SK-N-SH treated with all-trans-retinoic acid at 6 μM for 48 hours (cell line): ENCODE results near the gene RAB18.

ENCODE experiments used
- ATAC-seq: fragments of 200-7000 bp; cut with Tn5 transposase; 3 replicates; pipeline ENCODE4 v1.9.1; 2020; ENCODE audit warnings: mild to moderate bottlenecking, moderate library complexity
- ARNTL ChIP-seq: fragments of 450-650 bp; formaldehyde crosslinking; IDR thresholded peaks from 2 replicates; pipeline ENCODE4 v1.5.0; 2020; ENCODE audit warnings: low read depth, mild to moderate bottlenecking, moderate library complexity, borderline replicate concordance
- BACH2 ChIP-seq: fragments of 250-450 bp; sonication (Bioruptor Pico); IDR thresholded peaks from 2 replicates; pipeline ENCODE4 v1.9.0; 2021; ENCODE audit warnings: mild to moderate bottlenecking, borderline replicate concordance
- CREB5 ChIP-seq: fragments of 250-450 bp; sonication (Bioruptor Pico); IDR thresholded peaks from 2 replicates; pipeline ENCODE4 v1.5.1; 2020; ENCODE audit warnings: low read depth, mild to moderate bottlenecking, moderate library complexity
- CSDC2 ChIP-seq: fragments of 250-450 bp; sonication (Bioruptor Pico); IDR thresholded peaks from 2 replicates; pipeline ENCODE4 v1.5.0; 2020; ENCODE audit warnings: mild to moderate bottlenecking, moderate library complexity
- CSRNP3 ChIP-seq: fragments of 250-450 bp; sonication (Bioruptor Pico); IDR thresholded peaks from 2 replicates; pipeline ENCODE4 v1.5.1; 2021; ENCODE audit warnings: mild to moderate bottlenecking, moderate library complexity
- ESRRG ChIP-seq: fragments of 250-450 bp; sonication (Bioruptor Pico); IDR thresholded peaks from 2 replicates; pipeline ENCODE4 v1.6.1; 2021; ENCODE audit warnings: mild to moderate bottlenecking
- ISL1 ChIP-seq: fragments of 250-450 bp; sonication (Bioruptor Pico); IDR thresholded peaks from 2 replicates; pipeline ENCODE4 v2.1.2; 2022; ENCODE audit warnings: mild to moderate bottlenecking, moderate library complexity
- OSR1 ChIP-seq: fragments of 250-450 bp; sonication (Bioruptor Pico); IDR thresholded peaks from 2 replicates; pipeline ENCODE4 v1.8.0; 2022; ENCODE audit warnings: moderate library complexity, mild to moderate bottlenecking, inconsistent platforms
- PATZ1 ChIP-seq: fragments of 250-450 bp; sonication (Bioruptor Pico); IDR thresholded peaks from 2 replicates; pipeline ENCODE4 v1.8.0; 2020; ENCODE audit warnings: mild to moderate bottlenecking, moderate library complexity, borderline replicate concordance
- POU6F1 ChIP-seq: fragments of 250-450 bp; sonication (Bioruptor Pico); IDR thresholded peaks from 2 replicates; pipeline ENCODE4 v1.8.0; 2021; ENCODE audit warnings: low read depth, mild to moderate bottlenecking, moderate library complexity, borderline replicate concordance
- PPARA ChIP-seq: fragments of 250-450 bp; sonication (Bioruptor Pico); IDR thresholded peaks from 2 replicates; pipeline ENCODE4 v1.5.0; 2020; ENCODE audit warnings: mild to moderate bottlenecking, borderline replicate concordance
- RARB ChIP-seq: fragments of 250-450 bp; sonication (Bioruptor Pico); IDR thresholded peaks from 2 replicates; pipeline ENCODE4 v1.8.0; 2021; ENCODE audit warnings: mild to moderate bottlenecking, moderate library complexity
- SNAI2 ChIP-seq: fragments of 250-450 bp; sonication (Bioruptor Pico); IDR thresholded peaks from 2 replicates; pipeline ENCODE4 v1.5.0; 2020; ENCODE audit warnings: mild to moderate bottlenecking, moderate library complexity
- TCF4 ChIP-seq: fragments of 250-450 bp; sonication (Bioruptor Pico); IDR thresholded peaks from 2 replicates; pipeline ENCODE4 v1.8.0; 2021; ENCODE audit warnings: mild to moderate bottlenecking, moderate library complexity, borderline replicate concordance
- TOX ChIP-seq: fragments of 250-450 bp; sonication (Bioruptor Pico); IDR thresholded peaks from 2 replicates; pipeline ENCODE4 v1.8.0; 2021; ENCODE audit warnings: mild to moderate bottlenecking, moderate library complexity, borderline replicate concordance
- TSHZ2 ChIP-seq: fragments of 250-450 bp; sonication (Bioruptor Pico); IDR thresholded peaks from 2 replicates; pipeline ENCODE4 v1.5.0; 2020; ENCODE audit warnings: mild to moderate bottlenecking, moderate library complexity
- ZC3H10 ChIP-seq: fragments of 250-450 bp; sonication (Bioruptor Pico); IDR thresholded peaks from 2 replicates; pipeline ENCODE4 v1.5.1; 2021; ENCODE audit warnings: mild to moderate bottlenecking, moderate library complexity
- ZFP3 ChIP-seq: fragments of 250-450 bp; sonication (Bioruptor Pico); IDR thresholded peaks from 2 replicates; pipeline ENCODE4 v1.5.0; 2020; ENCODE audit warnings: mild to moderate bottlenecking, moderate library complexity
- ZFP30 ChIP-seq: fragments of 450-650 bp; formaldehyde crosslinking; IDR thresholded peaks from 2 replicates; pipeline ENCODE4 v1.5.0; 2022; ENCODE audit warnings: mild to moderate bottlenecking, moderate library complexity
- ZNF565 ChIP-seq: fragments of 450-650 bp; formaldehyde crosslinking; conservative IDR thresholded peaks from 2 replicates; pipeline ENCODE4 v1.5.0; 2020; ENCODE audit warnings: low read depth, mild to moderate bottlenecking, moderate library complexity
- ZNF70 ChIP-seq: fragments of 450-650 bp; formaldehyde crosslinking; IDR thresholded peaks from 2 replicates; pipeline ENCODE4 v1.5.0; 2020; ENCODE audit warnings: mild to moderate bottlenecking, moderate library complexity
- ZNF8 ChIP-seq: fragments of 450-650 bp; formaldehyde crosslinking; IDR thresholded peaks from 2 replicates; pipeline ENCODE4 v1.5.0; 2020; ENCODE audit warnings: mild to moderate bottlenecking, moderate library complexity

Gene RAB18

GRCh38 chr10:27550823-27551222 lies 46.7 kb downstream of the RAB18 start:
- TF ChIP-seq ZFP3 (CRISPR knock-in tag) (no peak), ZNF565 (CRISPR knock-in tag) (no peak), BACH2 (CRISPR knock-in tag) (no peak), TCF4 (CRISPR knock-in tag) (no peak), CREB5 (CRISPR knock-in tag) (no peak), RARB (CRISPR knock-in tag) (no peak), TSHZ2 (CRISPR knock-in tag) (no peak), PATZ1 (no peak), ZNF8 (CRISPR knock-in tag) (no peak)
- ATAC-seq: peak; percentile 19; the same call in 1 of the 3 replicates

- TF ChIP-seq ARNTL (CRISPR knock-in tag) (no peak), CSRNP3 (CRISPR knock-in tag) (no peak), OSR1 (no peak), ESRRG (CRISPR knock-in tag) (no peak), SNAI2 (CRISPR knock-in tag) (no peak), TCF4 (CRISPR knock-in tag) (no peak), ZNF70 (CRISPR knock-in tag) (no peak), ZNF565 (CRISPR knock-in tag) (no peak)
- peak; percentile 97 for ATAC-seq
Observed at GRCh38 chr10:27558612-27559020, 54.5 kb downstream of the RAB18 start.

GRCh38 chr10:27561334-27561733 lies 57.2 kb downstream of the RAB18 start:
- no peak for ATAC-seq
- TF ChIP-seq POU6F1 (CRISPR knock-in tag) (no peak), CSDC2 (no peak), ZFP30 (CRISPR knock-in tag) (no peak), OSR1 (no peak), SNAI2 (CRISPR knock-in tag) (no peak), CREB5 (CRISPR knock-in tag) (no peak), CSRNP3 (CRISPR knock-in tag) (no peak), ZNF8 (CRISPR knock-in tag) (no peak), ARNTL (CRISPR knock-in tag) (no peak), ESRRG (CRISPR knock-in tag) (no peak), PATZ1 (no peak), ZFP3 (CRISPR knock-in tag) (no peak), ZC3H10 (CRISPR knock-in tag) (no peak), ISL1 (CRISPR knock-in tag) (no peak), TOX (CRISPR knock-in tag) (no peak), PPARA (CRISPR knock-in tag) (no peak), BACH2 (CRISPR knock-in tag) (no peak), ZNF565 (CRISPR knock-in tag) (no peak)
